Subcutaneous adipose tissue (tissue), 4 donors: ENCODE measurements around the gene PMM2. TPM values are rescaled to one million over a fixed set of nuclear protein-coding genes. Genes with fewer than 3 reads are reported as not detected.

Source experiments
- total RNA-seq, 4 donors: library from RNA; depleted of rRNA; stranded (reverse); fragments of >200 nt; gene quantifications; one replicate each; pipeline ENCODE4 v1.1.0, GENCODE V29; 2016
- TF ChIP-seq, protein P1 (sequence below): fragments of 450-650 bp; IDR thresholded peaks from one replicate; pipeline ENCODE4 v1.5.1; 2016; ENCODE audit warnings: low read depth, mild to moderate bottlenecking, control low read depth, antibody characterized with exemption, moderate library complexity

Gene PMM2
- total RNA-seq, 4 donors from 2014 or later: 25.2 to 46.3 (median 42.4) TPM

DNA sequence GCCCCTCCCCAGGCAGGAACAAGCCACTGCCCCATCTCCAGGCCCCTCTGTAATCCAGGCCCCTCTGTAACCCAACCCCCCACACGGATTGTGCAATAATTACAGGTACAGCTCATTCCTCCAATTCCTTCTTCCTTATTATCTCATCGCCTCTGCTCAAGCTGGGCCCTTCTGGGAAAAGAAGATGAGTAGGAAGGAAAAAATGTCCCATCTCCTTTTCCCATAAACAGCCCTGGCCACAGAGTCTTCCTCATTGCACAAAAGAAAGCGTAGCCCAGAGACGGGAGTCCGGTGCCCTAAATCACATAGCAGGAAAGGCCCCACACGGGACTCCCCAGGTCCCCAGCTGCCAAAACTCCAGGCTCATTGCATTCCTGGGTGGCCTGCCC lies 80.9 kb downstream of the PMM2 start:
- TF ChIP-seq, protein P1, sequence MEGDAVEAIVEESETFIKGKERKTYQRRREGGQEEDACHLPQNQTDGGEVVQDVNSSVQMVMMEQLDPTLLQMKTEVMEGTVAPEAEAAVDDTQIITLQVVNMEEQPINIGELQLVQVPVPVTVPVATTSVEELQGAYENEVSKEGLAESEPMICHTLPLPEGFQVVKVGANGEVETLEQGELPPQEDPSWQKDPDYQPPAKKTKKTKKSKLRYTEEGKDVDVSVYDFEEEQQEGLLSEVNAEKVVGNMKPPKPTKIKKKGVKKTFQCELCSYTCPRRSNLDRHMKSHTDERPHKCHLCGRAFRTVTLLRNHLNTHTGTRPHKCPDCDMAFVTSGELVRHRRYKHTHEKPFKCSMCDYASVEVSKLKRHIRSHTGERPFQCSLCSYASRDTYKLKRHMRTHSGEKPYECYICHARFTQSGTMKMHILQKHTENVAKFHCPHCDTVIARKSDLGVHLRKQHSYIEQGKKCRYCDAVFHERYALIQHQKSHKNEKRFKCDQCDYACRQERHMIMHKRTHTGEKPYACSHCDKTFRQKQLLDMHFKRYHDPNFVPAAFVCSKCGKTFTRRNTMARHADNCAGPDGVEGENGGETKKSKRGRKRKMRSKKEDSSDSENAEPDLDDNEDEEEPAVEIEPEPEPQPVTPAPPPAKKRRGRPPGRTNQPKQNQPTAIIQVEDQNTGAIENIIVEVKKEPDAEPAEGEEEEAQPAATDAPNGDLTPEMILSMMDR: no peak

DNA sequence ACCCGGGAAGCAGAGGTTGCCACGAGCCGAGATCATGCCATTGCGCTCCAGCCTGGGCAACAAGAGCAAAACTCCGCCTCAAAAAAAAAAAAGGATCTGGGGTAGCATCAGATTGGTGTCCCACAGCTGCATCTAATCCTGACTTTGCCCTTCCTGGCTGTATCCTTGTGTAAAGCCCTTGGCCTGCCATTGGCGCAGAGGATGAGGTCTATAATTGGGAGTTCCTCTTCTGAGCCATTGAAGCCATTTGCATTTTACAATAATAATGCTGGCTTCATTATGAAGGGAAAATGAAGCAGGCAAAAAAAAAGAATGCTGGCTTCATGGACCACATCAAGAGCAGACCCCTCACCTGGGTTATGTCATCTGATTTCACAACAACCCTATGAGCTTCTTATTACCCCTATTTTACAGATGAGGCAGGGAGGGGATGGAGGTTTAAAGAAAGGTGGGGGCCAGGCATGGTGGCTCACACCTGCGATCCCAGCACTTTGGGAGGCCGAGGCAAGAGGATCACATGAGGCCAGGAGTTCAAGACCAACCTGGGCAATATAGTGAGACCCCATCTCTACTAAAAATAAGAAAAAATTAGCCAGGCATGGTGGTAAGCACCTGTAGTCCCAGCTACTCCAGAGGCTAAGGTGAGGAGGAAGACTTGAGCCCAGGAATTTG lies 83.3 kb downstream of the PMM2 start:
- TF ChIP-seq, protein P1: no peak

DNA sequence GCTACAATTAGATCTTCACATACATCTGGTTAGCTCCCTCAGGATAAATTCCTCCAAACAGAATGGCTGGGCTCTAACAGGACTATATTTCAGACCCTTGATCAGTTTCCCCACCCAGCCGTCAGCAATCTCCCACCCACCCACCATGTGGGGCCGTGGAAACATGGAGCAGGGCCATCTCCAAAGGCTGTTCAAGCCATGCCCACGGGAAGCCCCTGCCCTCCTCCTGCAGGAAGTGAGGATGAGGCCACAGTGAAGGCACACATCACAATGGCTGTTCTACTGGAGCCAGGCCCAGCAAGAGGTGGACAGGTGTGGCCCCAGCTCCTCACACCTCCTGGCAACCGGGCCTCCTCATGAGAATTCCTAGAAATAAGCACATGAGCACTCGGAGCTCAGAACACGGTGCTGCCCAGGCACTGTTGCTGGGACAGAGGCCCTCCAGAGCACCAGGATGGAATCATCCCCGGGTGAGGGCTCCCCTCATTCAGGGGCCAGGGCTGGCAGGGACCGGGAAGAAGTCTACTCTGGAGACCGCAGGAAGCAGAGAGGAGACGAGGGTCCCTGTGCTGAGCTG lies 84.5 kb downstream of the PMM2 start, which contains the start of gene LITAFD:
LITAFD (plus strand) TSS at position 311 of the 577 bp plus-strand sequence. CDS start 2,005 bp downstream, outside the sequence.
- TF ChIP-seq, protein P1: no peak

DNA sequence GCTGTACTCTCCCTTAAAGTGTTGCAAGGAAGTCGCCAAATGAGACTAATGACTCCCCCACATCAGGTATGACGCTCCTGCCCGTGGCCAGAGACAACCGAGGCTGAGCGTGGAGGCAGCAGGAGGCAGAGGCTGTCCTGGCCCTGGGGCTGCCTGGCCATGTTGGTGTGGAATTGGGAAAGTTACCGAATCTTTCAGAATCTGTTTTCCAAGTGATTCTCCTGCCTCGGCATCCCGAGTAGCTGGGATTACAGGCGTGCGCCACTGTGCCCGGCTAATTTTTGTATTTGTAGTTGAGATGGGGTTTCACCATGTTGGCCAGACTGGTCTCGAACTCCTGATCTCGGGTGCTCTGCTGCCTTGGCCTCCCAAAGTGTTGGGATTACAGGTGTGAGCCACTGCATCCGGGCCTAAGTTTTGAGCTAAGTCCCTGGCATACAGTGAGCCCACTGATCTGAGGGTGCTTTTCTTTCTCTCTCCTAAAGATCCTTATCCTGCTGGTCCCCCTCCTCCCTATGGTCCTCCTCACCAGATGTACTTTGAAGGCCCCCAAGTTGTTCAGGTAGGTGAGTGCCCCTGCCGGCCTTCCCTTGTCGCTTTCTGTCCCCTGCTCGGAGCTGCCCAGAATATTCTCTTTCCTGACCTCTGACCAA lies 85.2 kb downstream of the PMM2 start:
- TF ChIP-seq, protein P1: no peak

DNA sequence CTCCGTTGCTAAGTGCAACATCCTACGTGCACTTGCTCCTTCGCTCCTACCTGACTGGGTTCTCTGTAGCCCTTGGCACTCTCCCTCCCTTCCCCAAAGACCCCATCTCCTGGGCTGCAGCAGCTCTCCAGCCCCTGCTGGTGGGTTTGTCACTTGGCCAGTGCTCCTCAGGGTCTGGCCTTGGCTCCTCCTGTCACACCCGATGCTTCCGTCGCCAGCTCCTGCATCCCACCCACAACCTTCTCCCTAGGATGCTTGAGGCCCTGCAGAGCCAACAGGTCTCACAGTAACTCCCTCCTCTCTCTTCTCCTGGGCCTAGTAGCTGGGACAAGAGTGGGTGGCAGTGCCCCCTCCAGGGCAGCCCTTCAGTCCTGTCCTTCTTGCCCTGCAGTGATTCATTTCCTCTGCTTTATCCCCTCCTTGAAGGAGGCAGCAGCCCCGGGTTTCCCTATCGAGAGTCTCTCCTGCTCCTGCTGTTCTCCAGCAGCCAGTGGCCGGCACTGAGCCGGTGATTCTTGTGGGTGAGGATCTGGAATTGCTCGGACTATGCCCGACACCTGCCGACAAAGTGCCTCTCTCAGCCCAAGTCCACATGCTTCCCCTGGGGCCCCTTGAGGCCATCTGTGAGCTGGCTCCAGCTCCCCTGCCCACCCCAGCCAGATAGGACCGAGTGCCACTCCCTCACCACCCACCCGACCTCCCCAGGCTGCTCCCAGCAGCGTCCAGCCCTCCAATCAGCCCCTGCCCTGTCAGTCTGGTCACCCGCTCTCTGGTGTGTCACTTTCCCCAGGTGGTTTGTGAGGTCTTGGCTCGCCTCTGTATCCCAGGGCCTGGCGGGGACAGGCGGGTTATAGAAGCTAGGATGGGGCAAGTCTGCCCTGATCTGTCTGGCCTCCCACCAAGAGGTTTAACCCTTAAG lies 88.3 kb downstream of the PMM2 start:
- TF ChIP-seq, protein P1: no peak

DNA sequence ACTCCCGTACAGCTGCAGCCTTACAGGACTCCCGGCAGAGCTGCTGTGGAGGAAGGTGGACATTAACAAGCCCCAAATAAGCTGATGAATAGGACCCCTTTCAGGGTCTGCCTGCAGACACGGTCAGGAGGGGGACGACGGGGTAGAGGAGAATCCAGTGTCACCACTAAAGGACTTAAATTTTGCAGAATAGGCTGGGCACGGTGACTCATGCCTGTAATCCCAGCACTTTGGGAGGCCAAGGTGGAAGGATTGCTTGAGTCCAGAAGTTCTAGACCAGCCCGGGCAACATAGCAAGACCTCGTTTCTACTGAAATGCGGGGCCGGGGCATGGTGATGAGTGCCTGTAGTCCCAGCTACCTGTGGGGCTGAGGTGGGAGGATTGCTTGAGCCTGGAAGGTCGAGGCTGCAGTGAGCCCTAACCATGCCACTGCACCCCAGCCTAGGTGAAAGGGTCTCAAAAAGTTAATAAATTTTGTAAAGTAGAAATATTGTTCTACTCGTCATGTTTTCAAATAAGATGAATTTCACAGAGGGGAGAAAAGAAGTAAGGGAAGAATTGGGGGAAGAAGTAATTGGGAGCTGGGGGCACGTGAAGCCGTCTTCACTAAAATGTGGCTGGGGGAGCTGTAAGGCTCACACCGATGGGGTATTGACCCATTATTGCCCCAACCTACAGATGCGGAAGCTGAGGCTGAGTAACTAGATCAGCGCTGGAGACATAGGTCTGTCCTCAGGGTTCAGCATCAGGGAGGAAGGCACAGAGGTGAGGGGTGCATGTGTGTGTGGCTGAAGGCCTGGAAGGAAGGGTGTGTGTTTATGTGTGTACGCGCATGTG lies 89.2 kb downstream of the PMM2 start:
- TF ChIP-seq, protein P1: no peak
